GM23338 (cell line): Measurements from ENCODE around the gene SEMA5A. TPM values are rescaled to one million over a fixed set of nuclear protein-coding genes. Genes with fewer than 3 reads are reported as not detected.
A peak's percentile ranks its signal among the peaks of the same experiment; 100 is the strongest.

Source experiments
- ATAC-seq: fragments of 200-7000 bp; cut with Tn5 transposase; 3 replicates; pipeline ENCODE4 v1.9.1; 2020
- DNase-seq: peaks from one replicate; pipeline ENCODE4 v3.0.0-alpha.2; 2015; ENCODE audit warnings: low spot score
- H2AFZ ChIP-seq: fragments of 200-600 bp; sonication (generic); 2 replicates; pipeline ENCODE4 v1.8.0; 2016; ENCODE audit warnings: antibody characterized with exemption, mild to moderate bottlenecking, moderate library complexity
- H3F3A ChIP-seq: fragments of 200-600 bp; sonication (generic); replicated peaks from 2 replicates; pipeline ENCODE4 v1.8.0; 2017; ENCODE audit warnings: antibody characterized with exemption, mixed run types, low read depth
- H3K27ac ChIP-seq: fragments of 200-600 bp; sonication (generic); 2 replicates; pipeline ENCODE4 v1.6.1; 2016; ENCODE audit warnings: low read depth
- H3K27me3 ChIP-seq: fragments of 200-600 bp; sonication (generic); 2 replicates; pipeline ENCODE4 v1.8.0; 2016; ENCODE audit warnings: mild to moderate bottlenecking, mixed run types, moderate library complexity; ENCODE audit not compliant: insufficient read depth
- H3K36me3 ChIP-seq: fragments of 200-600 bp; sonication (generic); 2 replicates; pipeline ENCODE4 v1.8.0; 2016; ENCODE audit warnings: mild to moderate bottlenecking; ENCODE audit not compliant: insufficient read depth
- H3K4me1 ChIP-seq: fragments of 200-600 bp; sonication (generic); 2 replicates; pipeline ENCODE4 v1.8.0; 2016; ENCODE audit warnings: mild to moderate bottlenecking, moderate library complexity; ENCODE audit not compliant: insufficient read depth
- H3K4me2 ChIP-seq: fragments of 200-600 bp; sonication (generic); 2 replicates; pipeline ENCODE4 v1.7.1; 2017; ENCODE audit warnings: mixed run types
- H3K4me3 ChIP-seq: fragments of 200-600 bp; sonication (generic); 2 replicates; pipeline ENCODE4 v1.6.1; 2016; ENCODE audit warnings: mixed run types
- H3K79me2 ChIP-seq: fragments of 200-600 bp; sonication (generic); replicated peaks from 2 replicates; pipeline ENCODE4 v1.8.0; 2017; ENCODE audit warnings: mild to moderate bottlenecking; ENCODE audit not compliant: insufficient read depth
- H3K9me2 ChIP-seq: fragments of 200-600 bp; sonication (generic); 2 replicates; pipeline ENCODE4 v1.8.0; 2017; ENCODE audit not compliant: insufficient read depth
- H4K20me1 ChIP-seq: fragments of 200-600 bp; sonication (generic); replicated peaks from 2 replicates; pipeline ENCODE4 v1.8.0; 2017; ENCODE audit warnings: mild to moderate bottlenecking; ENCODE audit not compliant: insufficient read depth
- H3K27ac Mint-ChIP-seq: 2 replicates; pipeline ENCODE4 v1.8.0; 2020; ENCODE audit warnings: inconsistent platforms, mild to moderate bottlenecking, moderate library complexity, mixed read lengths
- H3K27me3 Mint-ChIP-seq: 3 replicates; pipeline ENCODE4 v1.8.0; 2022; ENCODE audit warnings: low read depth, mild to moderate bottlenecking, moderate library complexity, mixed read lengths, inconsistent platforms; ENCODE audit not compliant: insufficient read depth, poor library complexity
- H3K36me3 Mint-ChIP-seq: 3 replicates; pipeline ENCODE4 v1.8.0; 2021; ENCODE audit warnings: low read depth, mild to moderate bottlenecking, inconsistent platforms, moderate library complexity, mixed read lengths
- H3K4me1 Mint-ChIP-seq: 3 replicates; pipeline ENCODE4 v1.8.0; 2020; ENCODE audit warnings: mild to moderate bottlenecking, inconsistent platforms, mixed read lengths
- H3K4me3 Mint-ChIP-seq: 3 replicates; pipeline ENCODE4 v1.8.0; 2021; ENCODE audit warnings: moderate library complexity, mild to moderate bottlenecking, inconsistent platforms, mixed read lengths
- H3K9me3 Mint-ChIP-seq: 3 replicates; pipeline ENCODE4 v1.8.0; 2020; ENCODE audit warnings: moderate library complexity, mild to moderate bottlenecking, inconsistent platforms, mixed read lengths
- CREB1 ChIP-seq: fragments of 250-450 bp; sonication (Bioruptor Pico); IDR thresholded peaks from 2 replicates; pipeline ENCODE4 v1.5.0; 2020; ENCODE audit warnings: low read depth, mild to moderate bottlenecking, moderate library complexity
- CTCF ChIP-seq, 2 experiments: fragments of 200-600 bp in 1 of 2; sonication (generic) in 1 of 2; conservative IDR thresholded peaks; 2 replicates each; pipeline versions ENCODE4 v1.5.1 to v1.6.1; 2016 to 2017; ENCODE audit warnings: antibody characterized with exemption in 2 of 2, low read depth in 2 of 2, mild to moderate bottlenecking in 2 of 2, moderate library complexity in 1 of 2
- EZH2phosphoT487 ChIP-seq: fragments of 200-600 bp; sonication (generic); IDR thresholded peaks from one replicate; pipeline ENCODE4 v1.8.1; 2018; ENCODE audit warnings: antibody characterized with exemption; ENCODE audit not compliant: unreplicated experiment
- NANOG ChIP-seq: IDR thresholded peaks from 2 replicates; pipeline ENCODE4 v1.6.1; 2016; ENCODE audit warnings: antibody characterized with exemption, borderline replicate concordance
- POLR2AphosphoS5 ChIP-seq: IDR thresholded peaks from 2 replicates; pipeline ENCODE4 v1.6.1; 2016; ENCODE audit warnings: antibody characterized with exemption, low read depth
- STAT1 ChIP-seq: IDR thresholded peaks from one replicate; pipeline ENCODE4 v1.6.1; 2016; ENCODE audit warnings: antibody characterized with exemption; ENCODE audit not compliant: unreplicated experiment
- ZNF331 ChIP-seq: fragments of 250-450 bp; sonication (Bioruptor Pico); IDR thresholded peaks from 2 replicates; pipeline ENCODE4 v1.5.0; 2020; ENCODE audit warnings: low read depth, mild to moderate bottlenecking, moderate library complexity
- ZNF462 ChIP-seq: fragments of 250-450 bp; sonication (Bioruptor Pico); IDR thresholded peaks from 2 replicates; pipeline ENCODE4 v1.5.0; 2020; ENCODE audit warnings: mild to moderate bottlenecking, moderate library complexity
- polyA plus RNA-seq: library from polyadenylated mRNA; unstranded; fragments of >200 nt; fragmentation: Nextera tagmentation; extraction: Ambion mirVana; gene quantifications from 2 replicates; pipeline ENCODE4 v1.2.1, GENCODE V29; 2016
- total RNA-seq: library from RNA; depleted of rRNA; stranded (reverse); fragments of >200 nt; shearing (Covaris generic); gene quantifications from 2 replicates; pipeline ENCODE4 v1.2.3, GENCODE V29; 2014
- TF ChIP-seq, protein P1 (sequence below): IDR thresholded peaks from 2 replicates; pipeline ENCODE4 v1.6.1; 2016; ENCODE audit warnings: antibody characterized with exemption
- TF ChIP-seq, protein P2 (sequence below): IDR thresholded peaks from one replicate; pipeline ENCODE4 v1.6.1; 2018; ENCODE audit warnings: antibody characterized with exemption; ENCODE audit not compliant: unreplicated experiment

SEMA5A gene
- total and polyA plus RNA-seq, 2 experiments from 2014 or later, result 2.1 to 8.1 TPM

- no peak for TF ChIP-seq CTCF (conservative IDR thresholded peaks at IDR 0.05; ENCODE audit: low read depth in 2 of 2)
- TF ChIP-seq ZNF331 (CRISPR knock-in tag), result no peak
- no peak for TF ChIP-seq STAT1
- no peak for TF ChIP-seq POLR2AphosphoS5
Measured at GRCh38 chr5:9534881-9535517, 10.9 kb downstream of the SEMA5A start (continued).

DNA sequence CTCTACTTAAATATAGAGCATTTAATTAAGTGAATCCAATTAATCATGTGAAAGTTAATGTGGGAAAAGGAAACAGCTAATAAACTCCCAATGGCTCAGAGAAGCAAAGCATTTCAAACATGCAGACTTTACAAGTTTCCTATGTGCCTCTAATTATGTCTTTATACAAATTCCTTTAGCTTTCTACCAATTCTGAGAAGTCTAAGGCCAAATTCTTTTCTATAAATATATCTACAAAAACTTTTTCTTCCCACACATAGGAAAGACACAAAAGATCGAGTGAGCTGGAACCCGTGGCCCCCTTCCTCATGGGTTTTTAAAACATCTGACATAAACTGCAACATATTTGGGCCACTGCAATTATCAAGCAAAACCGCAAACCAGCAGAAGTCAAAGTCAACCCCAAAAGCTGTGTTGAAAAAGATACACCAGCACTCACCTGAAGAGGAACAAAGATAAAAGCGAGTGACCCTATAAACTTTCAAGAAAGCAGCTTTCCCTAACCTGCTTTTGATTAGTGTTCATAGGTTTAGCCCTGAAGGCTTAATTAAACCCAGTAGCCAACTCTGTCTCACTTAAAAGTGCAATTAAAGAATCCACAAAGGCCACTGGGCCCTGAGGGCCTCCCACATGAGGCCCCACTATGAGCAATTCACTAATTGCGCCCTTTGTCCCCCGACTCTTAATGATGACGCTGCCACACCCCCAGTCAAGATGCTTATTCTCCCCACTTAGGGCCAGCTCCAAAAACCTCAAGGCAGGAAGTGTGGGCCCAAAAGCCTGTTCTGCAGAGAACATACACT is 12.1 kb downstream of the SEMA5A start:
- peaks cover 10% of the 10 kb centered on the region for H3K4me1 ChIP-seq
- TF ChIP-seq, protein P1, sequence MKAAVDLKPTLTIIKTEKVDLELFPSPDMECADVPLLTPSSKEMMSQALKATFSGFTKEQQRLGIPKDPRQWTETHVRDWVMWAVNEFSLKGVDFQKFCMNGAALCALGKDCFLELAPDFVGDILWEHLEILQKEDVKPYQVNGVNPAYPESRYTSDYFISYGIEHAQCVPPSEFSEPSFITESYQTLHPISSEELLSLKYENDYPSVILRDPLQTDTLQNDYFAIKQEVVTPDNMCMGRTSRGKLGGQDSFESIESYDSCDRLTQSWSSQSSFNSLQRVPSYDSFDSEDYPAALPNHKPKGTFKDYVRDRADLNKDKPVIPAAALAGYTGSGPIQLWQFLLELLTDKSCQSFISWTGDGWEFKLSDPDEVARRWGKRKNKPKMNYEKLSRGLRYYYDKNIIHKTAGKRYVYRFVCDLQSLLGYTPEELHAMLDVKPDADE, result no peak
- TF ChIP-seq NANOG (no peak), EZH2phosphoT487 (no peak), STAT1 (no peak), CREB1 (no peak), ZNF462 (no peak)
- TF ChIP-seq, protein P2, sequence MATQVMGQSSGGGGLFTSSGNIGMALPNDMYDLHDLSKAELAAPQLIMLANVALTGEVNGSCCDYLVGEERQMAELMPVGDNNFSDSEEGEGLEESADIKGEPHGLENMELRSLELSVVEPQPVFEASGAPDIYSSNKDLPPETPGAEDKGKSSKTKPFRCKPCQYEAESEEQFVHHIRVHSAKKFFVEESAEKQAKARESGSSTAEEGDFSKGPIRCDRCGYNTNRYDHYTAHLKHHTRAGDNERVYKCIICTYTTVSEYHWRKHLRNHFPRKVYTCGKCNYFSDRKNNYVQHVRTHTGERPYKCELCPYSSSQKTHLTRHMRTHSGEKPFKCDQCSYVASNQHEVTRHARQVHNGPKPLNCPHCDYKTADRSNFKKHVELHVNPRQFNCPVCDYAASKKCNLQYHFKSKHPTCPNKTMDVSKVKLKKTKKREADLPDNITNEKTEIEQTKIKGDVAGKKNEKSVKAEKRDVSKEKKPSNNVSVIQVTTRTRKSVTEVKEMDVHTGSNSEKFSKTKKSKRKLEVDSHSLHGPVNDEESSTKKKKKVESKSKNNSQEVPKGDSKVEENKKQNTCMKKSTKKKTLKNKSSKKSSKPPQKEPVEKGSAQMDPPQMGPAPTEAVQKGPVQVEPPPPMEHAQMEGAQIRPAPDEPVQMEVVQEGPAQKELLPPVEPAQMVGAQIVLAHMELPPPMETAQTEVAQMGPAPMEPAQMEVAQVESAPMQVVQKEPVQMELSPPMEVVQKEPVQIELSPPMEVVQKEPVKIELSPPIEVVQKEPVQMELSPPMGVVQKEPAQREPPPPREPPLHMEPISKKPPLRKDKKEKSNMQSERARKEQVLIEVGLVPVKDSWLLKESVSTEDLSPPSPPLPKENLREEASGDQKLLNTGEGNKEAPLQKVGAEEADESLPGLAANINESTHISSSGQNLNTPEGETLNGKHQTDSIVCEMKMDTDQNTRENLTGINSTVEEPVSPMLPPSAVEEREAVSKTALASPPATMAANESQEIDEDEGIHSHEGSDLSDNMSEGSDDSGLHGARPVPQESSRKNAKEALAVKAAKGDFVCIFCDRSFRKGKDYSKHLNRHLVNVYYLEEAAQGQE, result no peak

More for the DNA sequence above, 12.1 kb downstream of the SEMA5A start:
- Histone ChIP-seq H3F3A (no peaks in the 10 kb centered on the region), H3K9me2 (peaks cover 5% of the 10 kb centered on the region; the same call in 1 of the 2 replicates), H3K27me3 (no peaks in the 10 kb centered on the region), H2AFZ (no peak overlapping the region), H3K27ac (no peak overlapping the region), H3K4me2 (peak overlapping the region; percentile 6; the same call in 1 of the 2 replicates), H3K79me2 (no peaks in the 10 kb centered on the region), H4K20me1 (0 out of 2 replicates have a peak, but pooled peaks cover 3% of the 10 kb centered on the region), H3K36me3 (no peaks in the 10 kb centered on the region), H3K4me3 (no peak overlapping the region)
- Mint-ChIP-seq H3K36me3 (no peaks in the 10 kb centered on the region), H3K9me3 (no peaks in the 10 kb centered on the region; the same call in 2 of the 3 replicates), H3K27ac (no peak overlapping the region), H3K27me3 (no peaks in the 10 kb centered on the region), H3K4me3 (no peak overlapping the region), H3K4me1 (peaks cover 33% of the 10 kb centered on the region)
- DNase-seq (no peak), ATAC-seq (no peak)
